ENCODE results near the gene KBTBD2. TPM values are rescaled to one million over a fixed set of nuclear protein-coding genes. Genes with fewer than 3 reads are reported as not detected.
"Not testable (repeated sequence)": the region's sequence is repeated elsewhere in the genome, so short reads cannot be mapped to it uniquely, and the experiment has no call there.

The KBTBD2 gene
- total and polyA plus RNA-seq, 2 donors (not counting 3 experiments of a cell fraction or from before 2014, with no cell fraction given): 24.8 to 36.6 TPM

GRCh38 chr7:32839846-32840245, 51.7 kb downstream of the KBTBD2 start:
- H3K36me3 ChIP-seq (ENCODE audit: control insufficient read depth in 2 of 2, extremely low read depth in 1 of 2, insufficient read depth in 2 of 2, low read length in 2 of 2); H3K27ac ChIP-seq (ENCODE audit: insufficient read depth, low read depth, low read length); H2AFZ ChIP-seq (ENCODE audit: low read depth, low read length); H4K20me1 ChIP-seq (replicated peaks; ENCODE audit: control insufficient read depth, extremely low read depth, insufficient read depth, low read length); H3K9me1 ChIP-seq (replicated peaks; ENCODE audit: control insufficient read depth, extremely low read depth, insufficient read depth, low read length); H3K9ac ChIP-seq (replicated peaks; ENCODE audit: extremely low read depth, insufficient read depth, low read length); BruUV-seq (replicated peaks); POLR2A ChIA-PET; H3K9me3 ChIP-seq (replicated peaks; ENCODE audit: control insufficient read depth, insufficient read depth, low read length); H3K4me1 ChIP-seq (ENCODE audit: control insufficient read depth, extremely low read depth, insufficient read depth, low read length); DNase-seq (ENCODE audit: low read depth, low spot score); H3K4me2 ChIP-seq (ENCODE audit: insufficient read depth, low read length); H3K79me2 ChIP-seq (ENCODE audit: control insufficient read depth, insufficient read depth, low read length); dilution Hi-C loops (cut with MboI; ENCODE audit: extremely low pct_ligation_motif_present, low sequenced_read_pairs); H3K4me3 ChIP-seq (replicated peaks in 1 of 3; ENCODE audit: insufficient read depth in 1 of 3, low read depth in 1 of 3, low read length in 3 of 3); FAIRE-seq; intact Hi-C loops (cut with micrococcal nuclease); CTCF ChIA-PET; H3K27me3 ChIP-seq (ENCODE audit: control insufficient read depth in 2 of 2, insufficient read depth in 2 of 2, low read length in 2 of 2): not testable (repeated sequence)

GRCh38 chr7:32828996-32829752, 62.4 kb downstream of the KBTBD2 start:
- H3K79me2 ChIP-seq (ENCODE audit: control insufficient read depth, insufficient read depth, low read length); H3K4me2 ChIP-seq (ENCODE audit: insufficient read depth, low read length); H3K4me1 ChIP-seq (ENCODE audit: control insufficient read depth, extremely low read depth, insufficient read depth, low read length); H3K4me3 ChIP-seq (replicated peaks in 1 of 3; ENCODE audit: insufficient read depth in 1 of 3, low read depth in 1 of 3, low read length in 3 of 3); POLR2A ChIA-PET; H4K20me1 ChIP-seq (replicated peaks; ENCODE audit: control insufficient read depth, extremely low read depth, insufficient read depth, low read length); H2AFZ ChIP-seq (ENCODE audit: low read depth, low read length); DNase-seq (ENCODE audit: low read depth, low spot score); H3K9me3 ChIP-seq (replicated peaks; ENCODE audit: control insufficient read depth, insufficient read depth, low read length); H3K9me1 ChIP-seq (replicated peaks; ENCODE audit: control insufficient read depth, extremely low read depth, insufficient read depth, low read length); H3K9ac ChIP-seq (replicated peaks; ENCODE audit: extremely low read depth, insufficient read depth, low read length); BruUV-seq (replicated peaks); dilution Hi-C loops (cut with MboI; ENCODE audit: extremely low pct_ligation_motif_present, low sequenced_read_pairs); H3K36me3 ChIP-seq (ENCODE audit: control insufficient read depth in 2 of 2, extremely low read depth in 1 of 2, insufficient read depth in 2 of 2, low read length in 2 of 2); H3K27me3 ChIP-seq (ENCODE audit: control insufficient read depth in 2 of 2, insufficient read depth in 2 of 2, low read length in 2 of 2); H3K27ac ChIP-seq (ENCODE audit: insufficient read depth, low read depth, low read length); intact Hi-C loops (cut with micrococcal nuclease): not testable (repeated sequence)
- CTCF ChIA-PET: interaction anchor here (1.9 kb wide), 1 partner anchor 16 kb away, joined by 6 read pairs; no protein-coding TSS in a partner anchor
- FAIRE-seq: peak; percentile 100

Other genes starting within 250 kb of the KBTBD2 start
- gene FKBP9, start 65.7 kb upstream of the KBTBD2 start, total RNA-seq: 112 and 124 TPM in 2 replicates
- gene FKBP9, start 65.7 kb upstream of the KBTBD2 start, polyA plus RNA-seq: 88.7 and 100 TPM in 2 replicates
- 22.0 and 22.6 TPM in 2 replicates for gene NT5C3A, start 171.0 kb upstream of the KBTBD2 start, total RNA-seq
- 4.3 and 7.1 TPM in 2 replicates for gene NT5C3A, start 171.0 kb upstream of the KBTBD2 start, polyA plus RNA-seq
- 18.5 and 20.9 TPM in 2 replicates for gene RP9, start 217.6 kb upstream of the KBTBD2 start, total RNA-seq
- gene RP9, start 217.6 kb upstream of the KBTBD2 start, polyA plus RNA-seq: 15.1 and 16.0 TPM in 2 replicates
- gene BBS9, start 237.8 kb upstream of the KBTBD2 start, total RNA-seq: 14.1 and 17.4 TPM in 2 replicates
- 5.0 and 5.7 TPM in 2 replicates for gene BBS9, start 237.8 kb upstream of the KBTBD2 start, polyA plus RNA-seq

Measured in endothelial cell of umbilical vein (primary cell).